HepG2 (cell line): Measurements from ENCODE around the gene VPS52. TPM values are rescaled to one million over a fixed set of nuclear protein-coding genes. Genes with fewer than 3 reads are reported as not detected.

ENCODE experiments used
- BCL6 ChIP-seq: IDR thresholded peaks from 2 replicates; pipeline ENCODE4 v1.6.1; 2016; ENCODE audit warnings: missing genetic modification reagents, missing compliant biosample characterization
- CSRNP2 ChIP-seq: sonication (generic); formaldehyde crosslinking; conservative IDR thresholded peaks from 2 replicates; pipeline ENCODE4 v1.8.0; 2022; ENCODE audit warnings: low read depth, missing genetic modification reagents
- ETV5 ChIP-seq: IDR thresholded peaks from 2 replicates; pipeline ENCODE4 v1.6.1; 2018; ENCODE audit warnings: missing biosample characterization, missing genetic modification reagents, inconsistent platforms, borderline replicate concordance
- GATAD1 ChIP-seq: IDR thresholded peaks from 2 replicates; pipeline ENCODE4 v1.6.1; 2016; ENCODE audit warnings: missing genetic modification reagents, missing compliant biosample characterization
- JARID2 ChIP-seq: sonication (generic); formaldehyde crosslinking; IDR thresholded peaks from 2 replicates; pipeline ENCODE4 v1.8.1; 2023; ENCODE audit warnings: missing genetic modification reagents, inconsistent platforms; ENCODE audit not compliant: insufficient replicate concordance
- JUN ChIP-seq: sonication (generic); formaldehyde crosslinking; IDR thresholded peaks from 2 replicates; pipeline ENCODE4 v1.4.0; 2020; ENCODE audit warnings: mild to moderate bottlenecking, missing genetic modification reagents
- KMT2A ChIP-seq: sonication (generic); formaldehyde crosslinking; IDR thresholded peaks from 2 replicates; pipeline ENCODE4 v1.4.0; 2020; ENCODE audit warnings: missing genetic modification reagents
- MXI1 ChIP-seq: IDR thresholded peaks from 3 replicates; pipeline ENCODE4 v1.6.1; 2012; ENCODE audit warnings: low read depth, low read length, inconsistent platforms, borderline replicate concordance
- NFYB ChIP-seq: sonication (generic); formaldehyde crosslinking; IDR thresholded peaks from 2 replicates; pipeline ENCODE4 v1.4.0; 2020; ENCODE audit warnings: missing genetic modification reagents
- SALL2 ChIP-seq: sonication (generic); formaldehyde crosslinking; IDR thresholded peaks from 2 replicates; pipeline ENCODE4 v1.8.1; 2023; ENCODE audit warnings: mild to moderate bottlenecking, missing genetic modification reagents, inconsistent platforms
- SAP130 ChIP-seq: IDR thresholded peaks from 2 replicates; pipeline ENCODE4 v1.6.1; 2016; ENCODE audit warnings: low read depth
- SP1 ChIP-seq, 2 experiments: fragments of 450-650 bp in 1 of 2; sonication (generic) in 1 of 2; formaldehyde crosslinking in 1 of 2; IDR thresholded peaks; 2 replicates each; pipeline versions ENCODE4 v1.4.0 to v1.6.1; 2016 to 2020; ENCODE audit warnings: missing genetic modification reagents in 1 of 2
- SYNCRIP ChIP-seq: fragments of 200-400 bp; formaldehyde crosslinking; IDR thresholded peaks from 2 replicates; pipeline ENCODE4 v1.6.1; 2018; ENCODE audit warnings: mild to moderate bottlenecking, low read depth, low read length; ENCODE audit not compliant: insufficient read depth
- TCF7 ChIP-seq: sonication (generic); IDR thresholded peaks from 2 replicates; pipeline ENCODE4 v1.6.1; 2016; ENCODE audit warnings: antibody characterized with exemption, low read depth
- TSC22D2 ChIP-seq: sonication (generic); formaldehyde crosslinking; IDR thresholded peaks from 2 replicates; pipeline ENCODE4 v1.5.1; 2020; ENCODE audit warnings: missing genetic modification reagents, mild to moderate bottlenecking, borderline replicate concordance
- ZNF256 ChIP-seq: sonication (generic); formaldehyde crosslinking; conservative IDR thresholded peaks from 2 replicates; pipeline ENCODE4 v1.4.0; 2020; ENCODE audit warnings: missing genetic modification reagents
- ZNF331 ChIP-seq: sonication (generic); formaldehyde crosslinking; IDR thresholded peaks from 2 replicates; pipeline ENCODE4 v1.4.0; 2020; ENCODE audit warnings: missing genetic modification reagents
- ZNF510 ChIP-seq: sonication (generic); formaldehyde crosslinking; IDR thresholded peaks from 2 replicates; pipeline ENCODE4 v1.4.0; 2020; ENCODE audit warnings: low read depth, mild to moderate bottlenecking, missing genetic modification reagents
- ZNF614 ChIP-seq: IDR thresholded peaks from 2 replicates; pipeline ENCODE4 v1.6.1; 2018; ENCODE audit warnings: missing biosample characterization, missing genetic modification reagents, inconsistent platforms, borderline replicate concordance
- ZNF768 ChIP-seq: sonication (generic); formaldehyde crosslinking; IDR thresholded peaks from 2 replicates; pipeline ENCODE4 v1.4.0; 2020; ENCODE audit warnings: missing genetic modification reagents
- polyA plus RNA-seq, 8 experiments: library from polyadenylated mRNA; depleted of rRNA in 3 of 8; stranded (reverse) in 7 of 8; unstranded in 1 of 8; fragments of >200 nt; fragmentation: Illumina TruSeq in 4 of 8; extraction: Trizol in 4 of 8; gene quantifications; 2 replicates each; pipeline versions ENCODE4 v1.2.1 to v1.2.3, GENCODE V29; 2011 to 2016; ENCODE audit warnings: low read depth in 4 of 8, missing spikeins in 1 of 8, mixed read lengths in 1 of 8; ENCODE audit not compliant: insufficient read depth in 1 of 8
- total RNA-seq, 5 experiments: library from RNA; depleted of rRNA; stranded (reverse); fragments of >200 nt; fragmentation: Illumina TruSeq; extraction: Trizol; gene quantifications; 2 replicates each; pipeline ENCODE4 v1.2.3, GENCODE V29; 2016; ENCODE audit warnings: low read depth in 1 of 5
- TF ChIP-seq, protein P1 (sequence below): sonication (generic); formaldehyde crosslinking; IDR thresholded peaks from 2 replicates; pipeline ENCODE4 v1.5.0; 2020; ENCODE audit warnings: missing genetic modification reagents, mild to moderate bottlenecking, borderline replicate concordance
- TF ChIP-seq, protein P2 (sequence below): sonication (generic); formaldehyde crosslinking; IDR thresholded peaks from 2 replicates; pipeline ENCODE4 v1.4.0; 2020; ENCODE audit warnings: missing genetic modification reagents, borderline replicate concordance
- TF ChIP-seq, protein P3 (sequence below): IDR thresholded peaks from 2 replicates; pipeline ENCODE4 v1.6.1; 2012; ENCODE audit warnings: inconsistent platforms

Gene VPS52
- total and polyA plus RNA-seq, 2 of the 13 experiments (the other 11 are each of a cell fraction or from before 2014, with no cell fraction given), result 48.9 to 85.5 TPM

- TF ChIP-seq ZNF768 (CRISPR knock-in tag) (peak; percentile 23; the same call in 1 of the 2 replicates), JUN (CRISPR knock-in tag) (no peak), GATAD1 (CRISPR knock-in tag) (peak; percentile 58; the same call in 1 of the 2 replicates), CSRNP2 (no peak), ZNF510 (CRISPR knock-in tag) (no peak), TSC22D2 (CRISPR knock-in tag) (0 out of 2 replicates have a peak, but pooled peaks have one; percentile 21), ZNF331 (CRISPR knock-in tag) (peak; percentile 37; the same call in 1 of the 2 replicates), SALL2 (peak; percentile 29; the same call in 1 of the 2 replicates), ZNF614 (CRISPR knock-in tag) (peak; percentile 56; the same call in 1 of the 2 replicates), BCL6 (CRISPR knock-in tag) (peak; percentile 61), TCF7 (no peak), SP1 (IDR thresholded peaks at IDR 0.05) (no peak), SP1 (CRISPR knock-in tag; IDR thresholded peaks at IDR 0.05) (peak; percentile 36; the same call in 1 of the 2 replicates), ETV5 (CRISPR knock-in tag) (0 out of 2 replicates have a peak, but pooled peaks have one; percentile 17), JARID2 (CRISPR knock-in tag) (peak; percentile 73), KMT2A (CRISPR knock-in tag) (peak; percentile 51; the same call in 1 of the 2 replicates), SYNCRIP (no peak), ZNF256 (CRISPR knock-in tag) (no peak), MXI1 (peak; percentile 58; the same call in 1 of the 3 replicates), NFYB (CRISPR knock-in tag) (no peak), SAP130 (CRISPR knock-in tag) (peak; percentile 67)
- TF ChIP-seq, protein P1, sequence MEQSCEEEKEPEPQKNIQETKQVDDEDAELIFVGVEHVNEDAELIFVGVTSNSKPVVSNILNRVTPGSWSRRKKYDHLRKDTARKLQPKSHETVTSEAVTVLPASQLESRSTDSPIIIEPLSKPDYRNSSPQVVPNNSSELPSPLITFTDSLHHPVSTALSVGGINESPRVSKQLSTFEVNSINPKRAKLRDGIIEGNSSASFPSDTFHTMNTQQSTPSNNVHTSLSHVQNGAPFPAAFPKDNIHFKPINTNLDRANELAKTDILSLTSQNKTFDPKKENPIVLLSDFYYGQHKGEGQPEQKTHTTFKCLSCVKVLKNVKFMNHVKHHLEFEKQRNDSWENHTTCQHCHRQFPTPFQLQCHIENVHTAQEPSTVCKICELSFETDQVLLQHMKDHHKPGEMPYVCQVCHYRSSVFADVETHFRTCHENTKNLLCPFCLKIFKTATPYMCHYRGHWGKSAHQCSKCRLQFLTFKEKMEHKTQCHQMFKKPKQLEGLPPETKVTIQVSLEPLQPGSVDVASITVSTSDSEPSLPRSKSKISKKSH, result 0 out of 2 replicates have a peak, but pooled peaks have one; percentile 6
- TF ChIP-seq, protein P2, sequence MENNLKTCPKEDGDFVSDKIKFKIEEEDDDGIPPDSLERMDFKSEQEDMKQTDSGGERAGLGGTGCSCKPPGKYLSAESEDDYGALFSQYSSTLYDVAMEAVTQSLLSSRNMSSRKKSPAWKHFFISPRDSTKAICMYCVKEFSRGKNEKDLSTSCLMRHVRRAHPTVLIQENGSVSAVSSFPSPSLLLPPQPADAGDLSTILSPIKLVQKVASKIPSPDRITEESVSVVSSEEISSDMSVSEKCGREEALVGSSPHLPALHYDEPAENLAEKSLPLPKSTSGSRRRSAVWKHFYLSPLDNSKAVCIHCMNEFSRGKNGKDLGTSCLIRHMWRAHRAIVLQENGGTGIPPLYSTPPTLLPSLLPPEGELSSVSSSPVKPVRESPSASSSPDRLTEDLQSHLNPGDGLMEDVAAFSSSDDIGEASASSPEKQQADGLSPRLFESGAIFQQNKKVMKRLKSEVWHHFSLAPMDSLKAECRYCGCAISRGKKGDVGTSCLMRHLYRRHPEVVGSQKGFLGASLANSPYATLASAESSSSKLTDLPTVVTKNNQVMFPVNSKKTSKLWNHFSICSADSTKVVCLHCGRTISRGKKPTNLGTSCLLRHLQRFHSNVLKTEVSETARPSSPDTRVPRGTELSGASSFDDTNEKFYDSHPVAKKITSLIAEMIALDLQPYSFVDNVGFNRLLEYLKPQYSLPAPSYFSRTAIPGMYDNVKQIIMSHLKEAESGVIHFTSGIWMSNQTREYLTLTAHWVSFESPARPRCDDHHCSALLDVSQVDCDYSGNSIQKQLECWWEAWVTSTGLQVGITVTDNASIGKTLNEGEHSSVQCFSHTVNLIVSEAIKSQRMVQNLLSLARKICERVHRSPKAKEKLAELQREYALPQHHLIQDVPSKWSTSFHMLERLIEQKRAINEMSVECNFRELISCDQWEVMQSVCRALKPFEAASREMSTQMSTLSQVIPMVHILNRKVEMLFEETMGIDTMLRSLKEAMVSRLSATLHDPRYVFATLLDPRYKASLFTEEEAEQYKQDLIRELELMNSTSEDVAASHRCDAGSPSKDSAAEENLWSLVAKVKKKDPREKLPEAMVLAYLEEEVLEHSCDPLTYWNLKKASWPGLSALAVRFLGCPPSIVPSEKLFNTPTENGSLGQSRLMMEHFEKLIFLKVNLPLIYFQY, result 0 out of 2 replicates have a peak, but pooled peaks have one; percentile 20
- TF ChIP-seq, protein P3, sequence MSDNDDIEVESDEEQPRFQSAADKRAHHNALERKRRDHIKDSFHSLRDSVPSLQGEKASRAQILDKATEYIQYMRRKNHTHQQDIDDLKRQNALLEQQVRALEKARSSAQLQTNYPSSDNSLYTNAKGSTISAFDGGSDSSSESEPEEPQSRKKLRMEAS, result 0 out of 2 replicates have a peak, but pooled peaks have one; percentile 1
These were observed 23.6 kb downstream of the VPS52 start (continued) for GRCh38 chr6:33247977-33248642.
